Astrocyte of the cerebellum (primary cell): ENCODE data around the gene NAA20.

Experiments used
- DNase-seq: peaks from one replicate; pipeline ENCODE4 v3.0.0-alpha.2; 2011; ENCODE audit warnings: low read depth
- H3K4me3 ChIP-seq: 2 replicates; pipeline ENCODE4 v1.5.1; 2011; ENCODE audit warnings: mild to moderate bottlenecking, low read depth, low read length, moderate library complexity
- in situ Hi-C: cut with HindIII; loops from 2 replicates; pipeline ENCODE4 v1.10.0; 2017; ENCODE audit warnings: low sequenced_read_pairs
- TF ChIP-seq, protein P1 (sequence below): IDR thresholded peaks from 2 replicates; pipeline ENCODE4 v1.5.1; 2012; ENCODE audit warnings: low read length, low read depth, moderate library complexity, mild to moderate bottlenecking; ENCODE audit errors: missing control alignments

Gene NAA20

GRCh38 chr20:20065361-20065760 is 48.2 kb downstream of the NAA20 start:
- H3K4me3 ChIP-seq: no peak overlapping the region
- no peak for DNase-seq
- in situ Hi-C loops: no loop called here
- TF ChIP-seq, protein P1, sequence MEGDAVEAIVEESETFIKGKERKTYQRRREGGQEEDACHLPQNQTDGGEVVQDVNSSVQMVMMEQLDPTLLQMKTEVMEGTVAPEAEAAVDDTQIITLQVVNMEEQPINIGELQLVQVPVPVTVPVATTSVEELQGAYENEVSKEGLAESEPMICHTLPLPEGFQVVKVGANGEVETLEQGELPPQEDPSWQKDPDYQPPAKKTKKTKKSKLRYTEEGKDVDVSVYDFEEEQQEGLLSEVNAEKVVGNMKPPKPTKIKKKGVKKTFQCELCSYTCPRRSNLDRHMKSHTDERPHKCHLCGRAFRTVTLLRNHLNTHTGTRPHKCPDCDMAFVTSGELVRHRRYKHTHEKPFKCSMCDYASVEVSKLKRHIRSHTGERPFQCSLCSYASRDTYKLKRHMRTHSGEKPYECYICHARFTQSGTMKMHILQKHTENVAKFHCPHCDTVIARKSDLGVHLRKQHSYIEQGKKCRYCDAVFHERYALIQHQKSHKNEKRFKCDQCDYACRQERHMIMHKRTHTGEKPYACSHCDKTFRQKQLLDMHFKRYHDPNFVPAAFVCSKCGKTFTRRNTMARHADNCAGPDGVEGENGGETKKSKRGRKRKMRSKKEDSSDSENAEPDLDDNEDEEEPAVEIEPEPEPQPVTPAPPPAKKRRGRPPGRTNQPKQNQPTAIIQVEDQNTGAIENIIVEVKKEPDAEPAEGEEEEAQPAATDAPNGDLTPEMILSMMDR: no peak

DNA sequence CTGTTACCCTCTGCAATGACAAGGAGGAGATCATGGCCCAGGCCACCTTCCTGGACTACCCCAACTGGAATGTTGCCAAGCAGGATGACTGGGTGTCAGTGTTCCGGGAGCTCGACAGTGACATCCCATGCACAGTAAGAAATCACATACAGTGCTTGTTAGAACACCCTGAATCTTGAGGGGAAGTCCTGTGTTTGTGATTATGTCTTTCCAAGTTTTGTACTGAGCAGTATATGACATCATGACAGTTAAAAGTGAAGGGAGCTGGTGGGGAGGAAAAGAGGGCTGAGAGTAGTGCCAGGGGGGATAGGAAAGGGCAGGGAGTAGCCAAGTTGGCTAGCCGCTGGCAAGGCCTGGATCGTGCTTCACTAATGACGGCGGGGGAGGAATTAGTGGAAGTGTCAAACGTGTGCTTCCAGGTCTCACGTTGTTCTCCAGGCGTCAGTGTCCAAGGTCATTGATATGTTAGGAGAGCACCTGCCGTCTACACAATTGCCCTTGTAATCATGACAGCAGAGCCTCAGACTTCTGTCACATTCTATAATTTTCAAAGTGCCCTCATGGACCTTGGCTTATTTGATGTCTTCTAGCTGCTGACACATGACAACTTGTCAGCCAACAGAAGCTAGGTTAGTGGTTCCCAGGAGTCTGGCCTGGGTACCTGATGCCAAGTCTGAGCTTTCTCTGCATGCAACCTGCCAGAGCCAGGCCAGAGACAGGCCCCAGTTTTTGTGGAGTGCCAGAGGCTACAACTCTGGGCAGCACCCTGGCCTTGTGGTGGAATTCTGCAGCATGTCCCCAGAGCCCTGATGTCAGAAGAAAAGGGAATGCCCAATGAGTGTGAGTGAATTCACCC is 53.9 kb downstream of the NAA20 start:
- no peak overlapping the region for H3K4me3 ChIP-seq
- in situ Hi-C loops: no loop called here
- TF ChIP-seq, protein P1: no peak
- no peak for DNase-seq

GRCh38 chr20:20073801-20074371 is 56.7 kb downstream of the NAA20 start:
- TF ChIP-seq, protein P1: no peak
- H3K4me3 ChIP-seq: no peak overlapping the region
- DNase-seq: no peak
- in situ Hi-C loops: no loop called here

DNA sequence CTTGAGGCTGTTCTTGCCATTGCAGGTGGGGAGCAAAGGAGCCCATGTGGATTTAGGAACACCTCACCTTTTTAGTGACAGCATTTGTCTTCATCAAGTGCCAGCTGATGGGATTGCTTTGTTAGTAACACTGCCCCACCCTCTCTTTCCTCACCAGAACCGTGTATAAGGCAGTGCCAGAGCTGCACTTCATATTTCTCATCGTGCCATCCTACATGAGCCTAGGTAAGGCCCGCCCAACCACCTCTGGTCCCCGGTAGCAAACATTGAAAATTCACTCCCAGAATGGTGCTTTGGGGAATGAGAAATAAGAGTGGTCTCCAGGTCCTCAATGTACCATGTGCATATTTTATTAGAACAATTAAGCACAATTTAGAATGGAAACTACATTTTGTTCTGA is 57.9 kb downstream of the NAA20 start:
- TF ChIP-seq, protein P1: no peak
- in situ Hi-C loops: loop anchor here (25.0 kb wide), 1 partner anchor 487 kb away; no protein-coding TSS in a partner anchor
- H3K4me3 ChIP-seq: no peak overlapping the region
- DNase-seq: no peak

DNA sequence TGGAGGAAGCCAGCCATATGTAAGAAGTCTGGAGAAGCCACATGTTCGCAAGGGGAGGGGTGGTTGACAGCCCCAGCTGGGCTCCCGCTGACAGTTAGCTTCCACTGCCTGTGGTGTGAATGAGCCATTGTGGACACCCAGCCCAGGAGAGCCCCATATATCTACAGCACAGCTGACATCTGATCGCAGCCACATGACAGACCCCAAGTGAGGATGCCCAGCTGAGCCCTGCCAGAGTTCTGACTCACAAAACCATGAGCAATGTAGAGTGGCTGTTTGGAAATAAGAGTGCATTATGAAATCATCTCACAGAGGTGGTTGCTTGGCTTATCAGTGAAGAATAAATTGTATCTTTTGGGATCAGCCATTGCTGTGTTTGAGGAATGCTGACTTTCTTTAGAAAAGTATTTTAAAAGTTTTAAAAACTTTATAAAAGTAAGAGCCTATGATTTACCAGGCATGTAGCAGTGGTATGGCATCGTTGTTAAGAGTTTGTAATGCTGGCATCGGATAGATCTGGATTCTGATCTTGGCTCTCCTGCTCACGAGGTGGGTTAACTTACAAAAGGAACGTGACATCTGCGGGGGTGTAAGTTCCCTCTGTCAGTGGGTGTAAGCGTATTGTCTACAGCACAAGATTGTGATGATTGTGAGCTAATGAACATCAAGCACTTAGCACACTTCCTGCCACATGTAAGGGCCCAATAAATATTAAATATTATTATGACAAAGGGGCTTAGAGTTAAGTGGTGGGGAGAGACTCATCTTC is 59.3 kb downstream of the NAA20 start:
- in situ Hi-C loops: loop anchor here (25.0 kb wide), 1 partner anchor 486 kb away; no protein-coding TSS in a partner anchor
- no peak overlapping the region for H3K4me3 ChIP-seq
- peak; percentile 24 for DNase-seq
- TF ChIP-seq, protein P1: no peak

- no peak for DNase-seq
- TF ChIP-seq, protein P1: no peak
- no peak overlapping the region for H3K4me3 ChIP-seq
- in situ Hi-C loops: loop anchor here (25.0 kb wide), 1 partner anchor 484 kb away; no protein-coding TSS in a partner anchor
Measured at GRCh38 chr20:20078041-20078440, 60.9 kb downstream of the NAA20 start.
